ENCODE results near the gene CYP46A1.
"Not testable (repeated sequence)": the region's sequence is repeated elsewhere in the genome, so short reads cannot be mapped to it uniquely, and the experiment has no call there.

Gene CYP46A1

DNA sequence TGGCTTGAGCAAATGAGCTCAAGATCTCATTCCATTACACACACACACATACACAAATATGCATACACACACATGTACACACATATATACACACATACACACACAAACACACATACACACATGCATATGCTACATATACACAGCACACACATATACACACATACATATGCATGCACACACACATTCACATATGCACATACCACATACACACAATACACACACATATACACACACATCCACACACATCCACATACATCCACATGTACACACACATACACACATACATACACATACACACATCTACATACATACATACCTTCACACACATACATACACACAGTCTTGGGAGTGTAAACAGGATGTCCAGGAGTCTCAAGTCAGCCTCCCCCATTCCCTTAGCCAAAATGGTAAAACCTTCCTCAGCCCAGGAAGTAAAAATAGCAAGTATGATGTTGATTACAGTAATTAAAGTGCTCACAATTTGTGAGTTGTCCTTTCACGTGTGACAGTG lies 26.4 kb upstream of the CYP46A1 start:
- H3K4me1 ChIP-seq (ENCODE audit: insufficient read depth, poor library complexity, severe bottlenecking): no peaks in the 10 kb centered on the region
- TF ChIP-seq, protein P1, sequence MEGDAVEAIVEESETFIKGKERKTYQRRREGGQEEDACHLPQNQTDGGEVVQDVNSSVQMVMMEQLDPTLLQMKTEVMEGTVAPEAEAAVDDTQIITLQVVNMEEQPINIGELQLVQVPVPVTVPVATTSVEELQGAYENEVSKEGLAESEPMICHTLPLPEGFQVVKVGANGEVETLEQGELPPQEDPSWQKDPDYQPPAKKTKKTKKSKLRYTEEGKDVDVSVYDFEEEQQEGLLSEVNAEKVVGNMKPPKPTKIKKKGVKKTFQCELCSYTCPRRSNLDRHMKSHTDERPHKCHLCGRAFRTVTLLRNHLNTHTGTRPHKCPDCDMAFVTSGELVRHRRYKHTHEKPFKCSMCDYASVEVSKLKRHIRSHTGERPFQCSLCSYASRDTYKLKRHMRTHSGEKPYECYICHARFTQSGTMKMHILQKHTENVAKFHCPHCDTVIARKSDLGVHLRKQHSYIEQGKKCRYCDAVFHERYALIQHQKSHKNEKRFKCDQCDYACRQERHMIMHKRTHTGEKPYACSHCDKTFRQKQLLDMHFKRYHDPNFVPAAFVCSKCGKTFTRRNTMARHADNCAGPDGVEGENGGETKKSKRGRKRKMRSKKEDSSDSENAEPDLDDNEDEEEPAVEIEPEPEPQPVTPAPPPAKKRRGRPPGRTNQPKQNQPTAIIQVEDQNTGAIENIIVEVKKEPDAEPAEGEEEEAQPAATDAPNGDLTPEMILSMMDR (IDR thresholded peaks at IDR 0.05; ENCODE audit: poor library complexity, severe bottlenecking): no peak
- H3K4me3 ChIP-seq (ENCODE audit: severe bottlenecking): no peak overlapping the region
- no peaks in the 10 kb centered on the region for H3K36me3 ChIP-seq (ENCODE audit: low read depth)
- no peak overlapping the region for H3K27ac ChIP-seq (ENCODE audit: poor library complexity, severe bottlenecking)
- H3K27me3 ChIP-seq (ENCODE audit: insufficient read depth, poor library complexity, severe bottlenecking): peaks cover 45% of the 10 kb centered on the region
- H3K9me3 ChIP-seq (ENCODE audit: severe bottlenecking): no peaks in the 10 kb centered on the region
- ATAC-seq (ENCODE audit: low read depth): no peak
- no peak for DNase-seq (ENCODE audit: low spot score)

- no peaks in the 10 kb centered on the region for H3K36me3 ChIP-seq (ENCODE audit: low read depth)
- DNase-seq (ENCODE audit: low spot score) (no peak), ATAC-seq (ENCODE audit: low read depth) (no peak)
- no peak overlapping the region for H3K27ac ChIP-seq (ENCODE audit: poor library complexity, severe bottlenecking)
- no peak overlapping the region for H3K4me3 ChIP-seq (ENCODE audit: severe bottlenecking)
- H3K4me1 ChIP-seq (ENCODE audit: insufficient read depth, poor library complexity, severe bottlenecking): no peaks in the 10 kb centered on the region
- H3K9me3 ChIP-seq (ENCODE audit: severe bottlenecking): no peaks in the 10 kb centered on the region
- peaks cover 45% of the 10 kb centered on the region for H3K27me3 ChIP-seq (ENCODE audit: insufficient read depth, poor library complexity, severe bottlenecking)
- TF ChIP-seq, protein P1 (IDR thresholded peaks at IDR 0.05; ENCODE audit: poor library complexity, severe bottlenecking): no peak
These were observed 25.8 kb upstream of the CYP46A1 start for GRCh38 chr14:99658218-99658845.

DNA sequence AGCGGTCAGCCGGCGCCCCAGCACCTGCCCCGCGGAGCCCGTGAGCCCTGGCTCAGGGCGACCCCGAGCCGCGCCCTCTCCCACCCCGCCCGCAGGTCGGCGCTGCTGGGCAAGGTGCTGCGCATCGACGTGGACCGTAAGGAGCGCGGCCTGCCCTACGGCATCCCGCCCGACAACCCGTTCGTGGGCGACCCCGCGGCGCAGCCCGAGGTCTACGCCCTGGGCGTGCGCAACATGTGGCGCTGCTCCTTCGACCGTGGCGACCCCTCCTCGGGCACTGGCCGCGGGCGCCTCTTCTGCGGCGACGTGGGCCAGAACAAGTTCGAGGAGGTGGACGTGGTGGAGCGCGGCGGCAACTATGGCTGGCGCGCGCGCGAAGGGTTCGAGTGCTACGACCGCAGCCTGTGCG lies 24.8 kb upstream of the CYP46A1 start:
- peak; percentile 42; the same call in 2 of the 3 replicates for ATAC-seq (ENCODE audit: low read depth)

GRCh38 chr14:99660006-99660566 lies 24.0 kb upstream of the CYP46A1 start:
- no peaks in the 10 kb centered on the region for H3K4me1 ChIP-seq (ENCODE audit: insufficient read depth, poor library complexity, severe bottlenecking)
- TF ChIP-seq, protein P1 (IDR thresholded peaks at IDR 0.05; ENCODE audit: poor library complexity, severe bottlenecking): no peak
- no peak overlapping the region for H3K4me3 ChIP-seq (ENCODE audit: severe bottlenecking)
- DNase-seq (ENCODE audit: low spot score) (no peak), ATAC-seq (ENCODE audit: low read depth) (no peak; the same call in 2 of the 3 replicates)
- H3K27me3 ChIP-seq (ENCODE audit: insufficient read depth, poor library complexity, severe bottlenecking): peaks cover 45% of the 10 kb centered on the region
- H3K36me3 ChIP-seq (ENCODE audit: low read depth): no peaks in the 10 kb centered on the region
- no peak overlapping the region for H3K27ac ChIP-seq (ENCODE audit: poor library complexity, severe bottlenecking)
- no peaks in the 10 kb centered on the region for H3K9me3 ChIP-seq (ENCODE audit: severe bottlenecking)

More for the DNA sequence above, 24.8 kb upstream of the CYP46A1 start:
- TF ChIP-seq, protein P1 (IDR thresholded peaks at IDR 0.05; ENCODE audit: poor library complexity, severe bottlenecking): peak; percentile 3
- H3K4me3 ChIP-seq (ENCODE audit: severe bottlenecking): no peak overlapping the region
- DNase-seq (ENCODE audit: low spot score): no peak
- H3K27me3 ChIP-seq (ENCODE audit: insufficient read depth, poor library complexity, severe bottlenecking): peaks cover 45% of the 10 kb centered on the region
- no peaks in the 10 kb centered on the region for H3K36me3 ChIP-seq (ENCODE audit: low read depth)
- H3K27ac ChIP-seq (ENCODE audit: poor library complexity, severe bottlenecking): no peak overlapping the region
- H3K9me3 ChIP-seq (ENCODE audit: severe bottlenecking): no peaks in the 10 kb centered on the region
- H3K4me1 ChIP-seq (ENCODE audit: insufficient read depth, poor library complexity, severe bottlenecking): no peaks in the 10 kb centered on the region

DNA sequence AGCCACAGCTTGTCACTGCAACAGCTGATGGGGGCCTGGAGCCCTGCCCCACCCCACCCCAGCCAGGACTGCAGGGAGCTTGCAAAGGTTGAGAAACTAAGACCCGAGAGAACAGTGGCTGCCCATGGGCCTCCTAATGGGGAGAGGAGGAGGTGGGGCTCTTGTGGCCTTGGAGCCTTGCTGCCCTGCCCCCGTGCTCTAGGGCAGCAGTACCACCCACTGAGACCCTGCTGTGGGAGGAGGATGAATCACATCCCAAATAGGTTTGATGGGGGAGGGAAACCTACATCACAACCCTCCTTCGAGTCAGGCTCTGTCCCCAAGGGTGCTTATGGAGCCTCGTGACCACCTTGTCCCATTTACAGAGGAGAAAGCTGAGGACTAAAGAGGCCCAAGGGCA lies 23.3 kb upstream of the CYP46A1 start:
- ATAC-seq (ENCODE audit: low read depth) (no peak), DNase-seq (ENCODE audit: low spot score) (no peak)
- Histone ChIP-seq H3K4me1 (ENCODE audit: insufficient read depth, poor library complexity, severe bottlenecking) (no peaks in the 10 kb centered on the region), H3K27me3 (ENCODE audit: insufficient read depth, poor library complexity, severe bottlenecking) (peaks cover 45% of the 10 kb centered on the region), H3K36me3 (ENCODE audit: low read depth) (no peaks in the 10 kb centered on the region), H3K4me3 (ENCODE audit: severe bottlenecking) (no peak overlapping the region), H3K27ac (ENCODE audit: poor library complexity, severe bottlenecking) (no peak overlapping the region), H3K9me3 (ENCODE audit: severe bottlenecking) (no peaks in the 10 kb centered on the region)
- TF ChIP-seq, protein P1 (IDR thresholded peaks at IDR 0.05; ENCODE audit: poor library complexity, severe bottlenecking): no peak

- not testable (repeated sequence) for H3K4me1 ChIP-seq (ENCODE audit: insufficient read depth, poor library complexity, severe bottlenecking); H3K36me3 ChIP-seq (ENCODE audit: low read depth); H3K4me3 ChIP-seq (ENCODE audit: severe bottlenecking); H3K9me3 ChIP-seq (ENCODE audit: severe bottlenecking); DNase-seq (ENCODE audit: low spot score); ATAC-seq (ENCODE audit: low read depth); H3K27ac ChIP-seq (ENCODE audit: poor library complexity, severe bottlenecking)
- peaks cover 45% of the 10 kb centered on the region for H3K27me3 ChIP-seq (ENCODE audit: insufficient read depth, poor library complexity, severe bottlenecking)
These were observed 22.9 kb upstream of the CYP46A1 start for GRCh38 chr14:99661206-99661605.
